ENCODE data around the gene PDLIM1.
A peak's percentile ranks its signal among the peaks of the same experiment; 100 is the strongest.

PDLIM1 gene

DNA sequence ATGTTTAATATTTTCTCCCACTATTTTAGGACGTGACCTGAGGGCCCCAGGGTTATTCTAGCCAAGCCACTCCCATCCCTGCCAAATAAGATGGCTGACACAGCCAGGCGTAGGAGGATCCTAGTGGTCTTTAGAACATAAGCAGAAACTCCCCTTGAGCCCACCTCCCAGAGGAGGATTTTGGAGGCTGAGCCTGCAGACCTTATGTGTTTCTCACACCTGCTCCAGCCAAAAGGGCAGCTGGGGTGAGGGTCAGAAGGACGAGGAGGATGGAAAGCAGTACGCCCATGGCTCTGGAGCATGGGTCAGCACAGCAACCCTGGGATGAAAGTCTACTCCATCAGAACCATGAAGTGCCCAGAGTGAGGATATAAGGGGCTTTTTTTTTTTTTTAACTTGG is 39.9 kb downstream of the PDLIM1 start:
- Histone ChIP-seq H3K4me3 (no peak overlapping the region), H3K27ac (peak overlapping the region in 1 of 2 donors; percentile 64)
- no peak for DNase-seq (ENCODE audit: low spot score)
- TF ChIP-seq, protein P1, sequence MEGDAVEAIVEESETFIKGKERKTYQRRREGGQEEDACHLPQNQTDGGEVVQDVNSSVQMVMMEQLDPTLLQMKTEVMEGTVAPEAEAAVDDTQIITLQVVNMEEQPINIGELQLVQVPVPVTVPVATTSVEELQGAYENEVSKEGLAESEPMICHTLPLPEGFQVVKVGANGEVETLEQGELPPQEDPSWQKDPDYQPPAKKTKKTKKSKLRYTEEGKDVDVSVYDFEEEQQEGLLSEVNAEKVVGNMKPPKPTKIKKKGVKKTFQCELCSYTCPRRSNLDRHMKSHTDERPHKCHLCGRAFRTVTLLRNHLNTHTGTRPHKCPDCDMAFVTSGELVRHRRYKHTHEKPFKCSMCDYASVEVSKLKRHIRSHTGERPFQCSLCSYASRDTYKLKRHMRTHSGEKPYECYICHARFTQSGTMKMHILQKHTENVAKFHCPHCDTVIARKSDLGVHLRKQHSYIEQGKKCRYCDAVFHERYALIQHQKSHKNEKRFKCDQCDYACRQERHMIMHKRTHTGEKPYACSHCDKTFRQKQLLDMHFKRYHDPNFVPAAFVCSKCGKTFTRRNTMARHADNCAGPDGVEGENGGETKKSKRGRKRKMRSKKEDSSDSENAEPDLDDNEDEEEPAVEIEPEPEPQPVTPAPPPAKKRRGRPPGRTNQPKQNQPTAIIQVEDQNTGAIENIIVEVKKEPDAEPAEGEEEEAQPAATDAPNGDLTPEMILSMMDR (IDR thresholded peaks at IDR 0.05) = no peak

DNA sequence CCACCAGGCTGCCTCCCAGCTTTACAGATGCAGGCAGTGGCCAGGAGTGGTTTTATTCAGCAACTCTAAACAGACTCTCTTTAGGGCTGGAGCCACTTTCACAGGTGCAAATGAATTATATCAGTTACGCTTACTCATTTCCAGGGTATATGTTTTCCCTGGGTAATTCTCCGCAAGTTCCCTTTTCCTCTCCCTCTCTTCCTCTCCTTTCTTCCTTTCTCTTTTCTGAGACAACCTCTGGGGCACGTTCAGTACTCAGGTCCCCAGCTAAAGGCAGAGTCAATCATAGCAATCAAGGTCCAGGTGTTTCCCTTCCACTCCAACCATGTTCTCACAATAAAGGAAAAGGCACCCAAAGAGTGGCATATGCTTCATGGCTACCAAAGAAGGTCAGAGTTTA is 41.3 kb downstream of the PDLIM1 start:
- DNase-seq (ENCODE audit: low spot score) = no peak
- TF ChIP-seq, protein P1 (IDR thresholded peaks at IDR 0.05) = no peak
- Histone ChIP-seq H3K4me3 (no peak overlapping the region), H3K27ac (peak overlapping the region; percentile 5 to 82)

DNA sequence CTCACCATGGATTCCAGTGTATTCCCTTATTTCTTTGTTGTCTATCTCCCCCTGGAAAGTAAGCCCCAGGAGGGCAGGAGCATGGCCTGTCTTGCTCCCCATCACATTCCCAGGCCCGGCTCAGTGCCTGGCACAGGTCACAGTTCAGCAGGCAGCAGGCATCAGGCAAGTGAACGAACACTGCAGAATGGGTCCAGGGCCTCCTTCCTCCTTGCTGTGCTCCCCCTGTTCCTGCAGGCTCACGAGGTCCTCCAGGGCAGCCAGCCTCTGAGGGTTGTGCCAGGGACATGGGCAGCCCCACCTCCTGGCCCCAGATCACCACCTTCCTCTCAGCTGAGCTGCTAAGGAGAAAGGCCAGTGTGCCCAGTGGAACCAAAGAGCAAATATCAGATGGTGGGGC is 41.8 kb downstream of the PDLIM1 start:
- no peak for DNase-seq (ENCODE audit: low spot score)
- TF ChIP-seq, protein P1 (IDR thresholded peaks at IDR 0.05) = no peak
- peak overlapping the region; percentile 5 to 82 for H3K27ac ChIP-seq
- H3K4me3 ChIP-seq = no peak overlapping the region

DNA sequence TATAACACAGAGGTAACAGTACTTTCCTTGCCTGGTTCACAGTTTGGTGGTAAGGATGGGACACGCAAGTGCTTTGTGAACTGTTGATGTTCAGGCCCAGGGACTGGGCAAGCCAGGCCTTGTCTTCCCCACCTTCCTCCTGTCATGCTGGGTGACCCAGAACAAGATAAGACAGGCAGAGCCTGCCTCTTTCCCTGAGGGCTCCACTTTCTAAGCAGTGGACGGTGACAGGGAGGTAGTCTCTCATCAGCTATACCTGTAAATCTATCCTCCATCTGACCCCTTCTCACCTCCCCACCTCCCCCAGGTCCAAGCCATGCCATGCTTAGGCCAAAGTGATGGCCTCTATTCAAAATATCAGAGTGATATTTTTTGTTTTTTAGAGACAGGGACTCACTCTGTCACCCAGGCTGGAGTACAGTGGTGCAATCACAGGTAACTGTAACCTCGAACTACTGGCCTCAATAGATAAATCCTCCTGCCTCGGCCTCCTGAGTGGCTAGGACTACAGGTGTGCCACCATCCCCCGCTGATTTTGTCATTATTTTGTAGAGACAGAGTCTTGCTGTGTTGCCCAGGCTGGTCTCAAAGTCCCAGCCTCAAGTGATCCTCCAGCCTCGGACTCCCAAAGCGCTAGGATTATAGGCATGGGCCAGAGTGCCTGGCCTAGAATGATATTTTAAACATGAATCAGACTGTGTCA is 42.8 kb downstream of the PDLIM1 start:
- TF ChIP-seq, protein P1 (IDR thresholded peaks at IDR 0.05) = no peak
- H3K27ac ChIP-seq = peak overlapping the region; percentile 44 to 85
- DNase-seq (ENCODE audit: low spot score) = no peak
- no peak overlapping the region for H3K4me3 ChIP-seq

DNA sequence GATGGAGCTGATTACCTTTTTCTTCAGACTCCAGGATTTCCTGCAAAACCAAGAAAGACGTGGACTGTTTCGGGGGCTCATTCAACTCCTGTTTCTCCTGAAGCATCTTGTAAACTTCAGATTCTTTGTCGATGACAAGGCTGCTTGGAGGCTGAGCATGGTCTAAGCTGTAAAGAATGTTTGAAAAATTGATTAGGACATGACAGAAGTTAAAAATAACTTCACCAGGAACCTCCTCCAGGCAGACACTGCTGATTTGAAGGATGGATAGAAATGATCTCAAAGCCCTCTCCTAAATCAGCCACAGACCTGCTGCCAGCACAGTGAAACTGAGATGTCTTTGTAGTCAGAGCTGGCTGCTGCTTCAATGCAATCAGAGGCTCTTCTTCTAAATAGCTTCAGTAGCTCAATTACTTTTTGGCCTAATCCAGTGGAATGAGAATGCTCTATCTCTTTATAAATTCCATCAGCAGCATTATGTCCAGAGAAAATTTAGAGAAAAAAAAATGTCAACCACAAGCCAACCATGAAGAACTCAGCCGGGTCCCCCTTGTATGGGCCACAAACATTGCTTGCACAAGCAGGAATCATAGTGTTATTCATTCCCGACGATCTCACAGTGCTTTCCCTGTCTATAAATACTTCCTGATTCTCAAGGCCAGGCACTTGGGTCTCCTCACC is 43.5 kb downstream of the PDLIM1 start:
- TF ChIP-seq, protein P1 (IDR thresholded peaks at IDR 0.05) = no peak
- DNase-seq (ENCODE audit: low spot score) = no peak

DNA sequence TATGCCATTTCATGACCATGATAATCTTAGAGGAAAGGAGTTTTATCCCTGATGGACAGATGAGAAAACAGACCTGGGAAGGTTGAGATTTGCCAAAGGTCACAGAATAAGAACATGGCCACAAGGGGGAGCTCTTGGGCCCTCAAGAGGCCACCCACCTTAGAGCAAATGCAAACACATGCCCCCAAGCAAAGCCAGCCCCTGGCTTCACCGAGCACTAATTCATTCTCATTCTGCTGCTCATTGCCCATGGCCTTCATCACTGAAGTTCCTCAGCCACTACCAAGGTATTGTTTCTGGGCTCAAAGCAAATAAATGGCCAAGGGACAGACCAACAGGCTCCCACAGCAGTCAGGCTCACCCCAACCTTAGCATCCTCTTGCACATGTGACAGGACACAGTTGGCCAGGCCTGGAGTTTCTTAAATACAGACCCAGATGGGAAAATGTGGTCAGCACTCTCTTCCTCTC is 44.2 kb downstream of the PDLIM1 start:
- TF ChIP-seq, protein P1 (IDR thresholded peaks at IDR 0.05) = peak; percentile 79
- no peak for DNase-seq (ENCODE audit: low spot score)
- Histone ChIP-seq H3K27ac (peak overlapping the region; percentile 17 to 85), H3K4me3 (no peak overlapping the region)

More for the DNA sequence above, 43.5 kb downstream of the PDLIM1 start:
- Histone ChIP-seq H3K27ac (peak overlapping the region; percentile 44 to 85), H3K4me3 (no peak overlapping the region)
